ENCODE measurements around the gene ITGB8. TPM values are rescaled to one million over a fixed set of nuclear protein-coding genes. Genes with fewer than 3 reads are reported as not detected.

Gene ITGB8
- 0.87 and 1.6 TPM in 2 replicates for total RNA-seq

DNA sequence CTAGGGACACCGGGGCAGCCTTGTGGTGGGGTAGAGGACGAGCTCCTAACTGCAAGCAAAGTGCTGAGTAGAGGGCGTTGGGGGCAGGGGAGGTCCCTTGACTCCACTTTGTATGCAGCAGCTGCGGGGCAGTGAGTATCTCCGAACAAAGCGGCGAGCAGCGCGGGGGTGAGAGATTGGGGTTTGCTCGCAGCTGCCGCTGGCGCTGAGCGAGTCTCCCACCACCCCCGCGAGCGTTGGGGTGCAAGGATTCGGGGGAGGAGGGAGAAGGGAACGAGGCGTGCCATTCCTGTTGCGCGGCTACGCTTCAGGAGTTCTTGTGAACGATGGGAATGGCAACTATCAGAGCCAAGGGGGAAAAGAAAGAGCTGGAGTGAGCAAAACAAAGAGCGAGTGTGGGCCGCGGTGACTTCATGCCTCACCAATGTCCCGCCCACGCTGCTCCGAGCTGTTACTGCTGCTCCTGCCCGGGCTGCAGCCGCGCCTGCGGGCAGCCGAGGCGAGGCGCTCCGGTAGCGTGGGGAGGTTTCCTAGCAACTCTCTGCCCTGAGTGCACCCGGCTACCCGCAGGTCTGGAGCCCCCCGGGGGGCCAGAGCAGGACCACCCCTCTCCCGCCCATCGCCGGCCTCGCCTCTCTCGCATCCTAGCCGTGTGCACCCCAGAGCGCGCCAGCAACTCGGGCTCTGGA, at the start of gene ITGB8:
TSS of gene ITGB8 (plus strand) at position 662 of the 689 bp plus-strand sequence. CDS start 907 bp downstream, outside the sequence.

Small RNA genes within 50 kb of the gene (small RNA-seq; reads per million reads assigned to genes)
- not detected for gene RF00275

Other genes with a start within 250 kb of the ITGB8 start
- gene MACC1, start 113.5 kb upstream of the ITGB8 start, total RNA-seq = not detected in 2 replicates

Data from placental epithelial cell (primary cell).